Stomach (tissue), 9 donors: Measurements from ENCODE around the gene FAM98C. TPM values are rescaled to one million over a fixed set of nuclear protein-coding genes. Genes with fewer than 3 reads are reported as not detected.

Experiments used
- DNase-seq, 2 donors: peaks; one replicate each; pipeline versions ENCODE4 v3.0.0 to v3.0.0-alpha.2; 2013 to 2019
- H3K27ac ChIP-seq, 5 donors: fragments of 200-600 bp in 4 of 5; sonication (generic) in 4 of 5; one replicate each; pipeline ENCODE4 v1.5.1; 2013 to 2019; ENCODE audit warnings: mild to moderate bottlenecking in 1 of 5, moderate library complexity in 1 of 5
- H3K27me3 ChIP-seq, 3 donors: fragments of 200-600 bp; sonication (generic); one replicate each; pipeline ENCODE4 v1.5.1; 2017 to 2019; ENCODE audit warnings: mixed run types in 1 of 3
- H3K36me3 ChIP-seq, 4 donors: fragments of 200-600 bp; sonication (generic); 1 replicate in 3 of 4; 2 replicates in 1 of 4; pipeline ENCODE4 v1.5.1; 2016 to 2019
- H3K4me1 ChIP-seq, 4 donors: fragments of 200-600 bp; sonication (generic); one replicate each; pipeline ENCODE4 v1.5.1; 2016 to 2019
- H3K4me3 ChIP-seq, 4 donors: fragments of 200-600 bp; sonication (generic) in 3 of 4; one replicate each; pipeline ENCODE4 v1.5.1; 2016 to 2019; ENCODE audit warnings: mild to moderate bottlenecking in 1 of 4
- H3K9me3 ChIP-seq, 4 donors: fragments of 200-600 bp; sonication (generic); one replicate each; pipeline ENCODE4 v1.5.1; 2016 to 2019
- EP300 ChIP-seq: sonication (generic); formaldehyde crosslinking; IDR thresholded peaks from one replicate; pipeline ENCODE4 v1.6.1; 2017; ENCODE audit warnings: antibody characterized with exemption
- POLR2A ChIP-seq, 4 donors: fragments of 450-650 bp; IDR thresholded peaks; one replicate each; pipeline ENCODE4 v1.6.1; 2016; ENCODE audit warnings: antibody characterized with exemption in 4 of 4, control low read depth in 2 of 4, mild to moderate bottlenecking in 1 of 4, moderate library complexity in 1 of 4
- POLR2AphosphoS5 ChIP-seq, 3 donors: sonication (generic); formaldehyde crosslinking; IDR thresholded peaks; one replicate each; pipeline ENCODE4 v1.6.1; 2016; ENCODE audit warnings: antibody characterized with exemption in 3 of 3
- WGBS, 5 donors: extraction: QIAGEN DNeasy Blood & Tissue Kit in 3 of 5; methylation state at CpG; one replicate each; pipeline versions ENCODE4 v1.1.5 to v1.1.7; 2013 to 2018; 5-methylcytosine and 5-hydroxymethylcytosine counted together
- intact Hi-C: fragments of 100-400 bp; cut with DNase I; formaldehyde crosslinking; loops from one replicate; pipeline ENCODE4 v1.15.1; 2023; ENCODE audit warnings: low total_unique reads
- polyA plus RNA-seq, 3 donors: library from polyadenylated mRNA; stranded (reverse); fragments of 200-250 nt; gene quantifications; one replicate each; pipeline ENCODE4 v1.2.3, GENCODE V29; 2013
- total RNA-seq, 5 donors: library from RNA; depleted of rRNA; stranded (reverse); fragments of >200 nt; gene quantifications; one replicate each; pipeline versions ENCODE4 v1.1.0 to v1.2.3, GENCODE V29; 2014 to 2016
- TF ChIP-seq, protein P1 (sequence below), 7 experiments: fragments of 450-650 bp in 4 of 7; fragments of 200-600 bp in 3 of 7; sonication (generic) in 3 of 7; IDR thresholded peaks; one replicate each; pipeline ENCODE4 v1.5.1; 2016 to 2019; ENCODE audit warnings: antibody characterized with exemption in 7 of 7, control low read depth in 2 of 7, mild to moderate bottlenecking in 1 of 7
- donor health status: healthy with polysubstance abuse.
- donor health status: Bipolar disorder and iron deficiency.
- donor health status: healthy.

The FAM98C gene
- total and polyA plus RNA-seq, 8 donors: 4.0 to 222 (median 19.9) TPM

DNA sequence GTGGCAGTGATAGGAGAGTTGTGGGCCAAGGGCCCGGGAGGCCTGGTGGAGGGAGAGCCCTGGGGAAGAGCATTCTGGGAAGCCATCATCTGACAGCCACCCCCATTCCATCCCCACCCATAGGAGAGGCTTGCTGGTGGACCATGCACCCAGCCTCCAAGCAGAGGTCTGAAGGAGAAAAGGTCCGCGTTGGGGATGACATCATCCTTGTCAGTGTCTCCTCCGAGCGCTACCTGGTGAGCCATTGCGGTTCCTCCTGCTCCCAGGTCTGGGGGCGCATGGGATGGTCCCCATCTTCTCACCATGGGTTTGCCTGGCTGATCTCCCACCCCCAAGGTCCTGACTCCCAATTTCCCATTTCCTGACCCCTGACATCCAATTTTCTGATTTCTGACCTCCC, 41.1 kb downstream of the FAM98C start:
- no peak overlapping the region for H3K27ac ChIP-seq
- 83 to 90% (median 85%) methylated on average over 7 of the region's 7 CpGs for WGBS, 5 donors
- H3K36me3 ChIP-seq: no peaks in the 10 kb centered on the region
- H3K27me3 ChIP-seq: peaks cover 0 to 40% (median 0%) of the 10 kb centered on the region in 3 donors
- no peak for DNase-seq
- TF ChIP-seq POLR2A (IDR thresholded peaks at IDR 0.05) (no peak), POLR2AphosphoS5 (IDR thresholded peaks at IDR 0.05) (no peak), EP300 (no peak)
- TF ChIP-seq, protein P1, sequence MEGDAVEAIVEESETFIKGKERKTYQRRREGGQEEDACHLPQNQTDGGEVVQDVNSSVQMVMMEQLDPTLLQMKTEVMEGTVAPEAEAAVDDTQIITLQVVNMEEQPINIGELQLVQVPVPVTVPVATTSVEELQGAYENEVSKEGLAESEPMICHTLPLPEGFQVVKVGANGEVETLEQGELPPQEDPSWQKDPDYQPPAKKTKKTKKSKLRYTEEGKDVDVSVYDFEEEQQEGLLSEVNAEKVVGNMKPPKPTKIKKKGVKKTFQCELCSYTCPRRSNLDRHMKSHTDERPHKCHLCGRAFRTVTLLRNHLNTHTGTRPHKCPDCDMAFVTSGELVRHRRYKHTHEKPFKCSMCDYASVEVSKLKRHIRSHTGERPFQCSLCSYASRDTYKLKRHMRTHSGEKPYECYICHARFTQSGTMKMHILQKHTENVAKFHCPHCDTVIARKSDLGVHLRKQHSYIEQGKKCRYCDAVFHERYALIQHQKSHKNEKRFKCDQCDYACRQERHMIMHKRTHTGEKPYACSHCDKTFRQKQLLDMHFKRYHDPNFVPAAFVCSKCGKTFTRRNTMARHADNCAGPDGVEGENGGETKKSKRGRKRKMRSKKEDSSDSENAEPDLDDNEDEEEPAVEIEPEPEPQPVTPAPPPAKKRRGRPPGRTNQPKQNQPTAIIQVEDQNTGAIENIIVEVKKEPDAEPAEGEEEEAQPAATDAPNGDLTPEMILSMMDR (IDR thresholded peaks at IDR 0.05): no peak
- H3K4me1 ChIP-seq: no peaks in the 10 kb centered on the region
- no peaks in the 10 kb centered on the region for H3K9me3 ChIP-seq
- intact Hi-C loops: no loop called here
- H3K4me3 ChIP-seq: no peak overlapping the region

DNA sequence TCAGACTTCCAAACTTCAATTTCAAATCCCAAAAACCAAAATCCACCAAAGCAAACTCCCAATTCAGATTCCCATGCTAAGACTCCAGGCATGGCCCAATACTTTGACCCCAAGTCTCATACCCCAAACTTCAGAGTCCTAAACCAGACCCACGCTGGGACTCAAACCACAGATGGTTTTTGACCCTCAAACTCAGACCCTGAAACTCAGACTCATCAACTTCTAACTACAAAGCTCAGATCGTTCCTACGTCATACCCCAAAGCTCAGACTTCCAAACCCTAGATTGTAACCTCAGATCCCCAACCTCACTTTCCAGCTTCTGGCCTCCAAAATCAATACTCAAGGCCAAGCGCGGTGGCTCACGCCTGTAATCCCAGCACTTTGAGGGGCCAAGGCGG, 42.5 kb downstream of the FAM98C start:
- H3K4me3 ChIP-seq: no peak overlapping the region
- no peaks in the 10 kb centered on the region for H3K9me3 ChIP-seq
- no peaks in the 10 kb centered on the region for H3K4me1 ChIP-seq
- TF ChIP-seq, protein P1 (IDR thresholded peaks at IDR 0.05): no peak
- TF ChIP-seq POLR2A (IDR thresholded peaks at IDR 0.05) (no peak), EP300 (no peak), POLR2AphosphoS5 (IDR thresholded peaks at IDR 0.05) (no peak)
- no peak overlapping the region for H3K27ac ChIP-seq
- H3K27me3 ChIP-seq: peaks cover 0 to 27% (median 0%) of the 10 kb centered on the region in 3 donors
- H3K36me3 ChIP-seq: no peaks in the 10 kb centered on the region
- no peak for DNase-seq
- 87 to 93% (median 92%) methylated on average over 7 of the region's 7 CpGs for WGBS, 5 donors
- intact Hi-C loops: no loop called here

DNA sequence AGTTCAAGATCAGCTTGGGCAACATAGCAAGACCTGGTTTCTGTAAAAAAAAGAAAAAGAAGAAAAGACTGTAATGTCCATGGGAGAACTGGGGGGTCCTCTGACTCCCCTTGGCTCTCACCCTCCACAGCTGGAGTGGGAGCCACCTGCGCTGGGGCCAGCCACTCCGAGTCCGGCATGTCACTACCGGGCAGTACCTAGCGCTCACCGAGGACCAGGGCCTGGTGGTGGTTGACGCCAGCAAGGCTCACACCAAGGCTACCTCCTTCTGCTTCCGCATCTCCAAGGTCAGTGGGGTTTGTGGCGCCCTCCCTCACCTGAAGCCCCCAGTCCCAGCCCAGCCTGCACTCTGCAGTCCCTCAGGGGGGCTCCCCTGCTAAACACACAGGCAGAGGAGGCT, 45.3 kb downstream of the FAM98C start:
- intact Hi-C loops: no loop called here
- Histone ChIP-seq H3K27ac (no peak overlapping the region), H3K4me1 (no peaks in the 10 kb centered on the region), H3K36me3 (no peaks in the 10 kb centered on the region), H3K27me3 (no peaks in the 10 kb centered on the region), H3K9me3 (no peaks in the 10 kb centered on the region), H3K4me3 (no peak overlapping the region)
- whole genome bisulfite sequencing, 5 donors: 81 to 92% (median 90%) methylated on average over 6 to 9 of the region's 9 CpGs
- no peak for DNase-seq
- TF ChIP-seq EP300 (no peak), POLR2AphosphoS5 (IDR thresholded peaks at IDR 0.05) (no peak), POLR2A (IDR thresholded peaks at IDR 0.05) (no peak)
- TF ChIP-seq, protein P1 (IDR thresholded peaks at IDR 0.05): no peak

DNA sequence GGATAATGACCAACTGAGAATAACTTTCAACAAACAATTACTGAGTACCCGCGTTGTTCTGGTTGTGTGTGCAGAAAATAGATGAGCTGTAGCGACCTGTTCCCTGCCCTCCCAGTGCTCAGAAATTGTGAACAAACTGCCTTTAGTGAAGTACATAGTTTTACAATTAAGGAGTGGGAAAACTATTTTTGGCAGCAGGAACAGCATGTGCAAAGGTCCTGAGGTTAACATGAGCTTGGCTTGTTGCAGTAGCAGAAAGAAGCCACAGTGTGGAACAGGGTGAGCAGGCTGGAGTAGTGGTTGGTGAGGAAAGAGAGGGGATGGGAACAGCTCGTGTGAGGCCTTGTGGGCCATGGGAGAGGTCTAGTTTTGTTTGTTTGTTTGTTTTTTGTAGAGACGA, 46.6 kb downstream of the FAM98C start:
- DNase-seq: no peak
- WGBS, 5 donors: 75 to 83% (median 79%) methylated on average over 5 of the region's 5 CpGs
- H3K27ac ChIP-seq: no peak overlapping the region
- no peaks in the 10 kb centered on the region for H3K9me3 ChIP-seq
- H3K4me1 ChIP-seq: no peaks in the 10 kb centered on the region
- H3K27me3 ChIP-seq: no peaks in the 10 kb centered on the region
- intact Hi-C loops: no loop called here
- no peaks in the 10 kb centered on the region for H3K36me3 ChIP-seq
- no peak overlapping the region for H3K4me3 ChIP-seq
- TF ChIP-seq POLR2A (IDR thresholded peaks at IDR 0.05) (no peak), POLR2AphosphoS5 (IDR thresholded peaks at IDR 0.05) (no peak), EP300 (no peak)
- TF ChIP-seq, protein P1 (IDR thresholded peaks at IDR 0.05): no peak
